ENCODE measurements around the gene NINJ2. TPM values are rescaled to one million over a fixed set of nuclear protein-coding genes. Genes with fewer than 3 reads are reported as not detected.
"Not testable (repeated sequence)": the region's sequence is repeated elsewhere in the genome, so short reads cannot be mapped to it uniquely, and the experiment has no call there.

Gene NINJ2
- 1 to 10 TPM in 3 of 4 donors, under 1 TPM in 1; 0.78 to 9.0 (median 5.2) TPM for total RNA-seq

GRCh38 chr12:663293-663871 lies at the start of gene NINJ2:
NINJ2 (minus strand) TSS chr12:663445; CDS start chr12:663360, 85 bp downstream.
- peak within 1 kb of the TSS in 1 of 2 donors; percentile 25 for H3K4me3 ChIP-seq
- H3K27me3 ChIP-seq, result no peaks in the 10 kb centered on the region
- H3K4me1 ChIP-seq, result peaks cover 0 to 20% (median 0%) of the 10 kb centered on the region in 3 donors
- H3K9me3 ChIP-seq, result no peaks in the 10 kb centered on the region
- TF ChIP-seq, protein P1, sequence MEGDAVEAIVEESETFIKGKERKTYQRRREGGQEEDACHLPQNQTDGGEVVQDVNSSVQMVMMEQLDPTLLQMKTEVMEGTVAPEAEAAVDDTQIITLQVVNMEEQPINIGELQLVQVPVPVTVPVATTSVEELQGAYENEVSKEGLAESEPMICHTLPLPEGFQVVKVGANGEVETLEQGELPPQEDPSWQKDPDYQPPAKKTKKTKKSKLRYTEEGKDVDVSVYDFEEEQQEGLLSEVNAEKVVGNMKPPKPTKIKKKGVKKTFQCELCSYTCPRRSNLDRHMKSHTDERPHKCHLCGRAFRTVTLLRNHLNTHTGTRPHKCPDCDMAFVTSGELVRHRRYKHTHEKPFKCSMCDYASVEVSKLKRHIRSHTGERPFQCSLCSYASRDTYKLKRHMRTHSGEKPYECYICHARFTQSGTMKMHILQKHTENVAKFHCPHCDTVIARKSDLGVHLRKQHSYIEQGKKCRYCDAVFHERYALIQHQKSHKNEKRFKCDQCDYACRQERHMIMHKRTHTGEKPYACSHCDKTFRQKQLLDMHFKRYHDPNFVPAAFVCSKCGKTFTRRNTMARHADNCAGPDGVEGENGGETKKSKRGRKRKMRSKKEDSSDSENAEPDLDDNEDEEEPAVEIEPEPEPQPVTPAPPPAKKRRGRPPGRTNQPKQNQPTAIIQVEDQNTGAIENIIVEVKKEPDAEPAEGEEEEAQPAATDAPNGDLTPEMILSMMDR (IDR thresholded peaks at IDR 0.05), result no peak
- TF ChIP-seq POLR2AphosphoS5 (IDR thresholded peaks at IDR 0.05), result no peak
- ATAC-seq, result peak; percentile 16
- H3K36me3 ChIP-seq, result no peaks in the 10 kb centered on the region
- H3K27ac ChIP-seq, result peak within 1 kb of the TSS in 3 of 4 donors; percentile 51 to 65 (median 64)
- WGBS, 2 donors (ENCODE audit: low coverage in 1 of 2), result 57 to 58% methylated on average over 6 to 14 of the region's 17 CpGs

- H3K27me3 ChIP-seq, result no peaks in the 10 kb centered on the region
- no peaks in the 10 kb centered on the region for H3K9me3 ChIP-seq
- no peaks in the 10 kb centered on the region for H3K36me3 ChIP-seq
- H3K27ac ChIP-seq, result no peak overlapping the region
- no peak for ATAC-seq
- 38 to 78% methylated on average over 8 of the region's 8 CpGs for WGBS, 2 donors (ENCODE audit: low coverage in 1 of 2)
- no peak overlapping the region for H3K4me3 ChIP-seq
- H3K4me1 ChIP-seq, result no peaks in the 10 kb centered on the region
- TF ChIP-seq, protein P1 (IDR thresholded peaks at IDR 0.05), result no peak
- TF ChIP-seq POLR2A (IDR thresholded peaks at IDR 0.05) (no peak), EP300 (IDR thresholded peaks at IDR 0.05) (no peak), POLR2AphosphoS5 (IDR thresholded peaks at IDR 0.05) (no peak)
Observed at GRCh38 chr12:712172-712863, 49.1 kb upstream of the NINJ2 start.

DNA sequence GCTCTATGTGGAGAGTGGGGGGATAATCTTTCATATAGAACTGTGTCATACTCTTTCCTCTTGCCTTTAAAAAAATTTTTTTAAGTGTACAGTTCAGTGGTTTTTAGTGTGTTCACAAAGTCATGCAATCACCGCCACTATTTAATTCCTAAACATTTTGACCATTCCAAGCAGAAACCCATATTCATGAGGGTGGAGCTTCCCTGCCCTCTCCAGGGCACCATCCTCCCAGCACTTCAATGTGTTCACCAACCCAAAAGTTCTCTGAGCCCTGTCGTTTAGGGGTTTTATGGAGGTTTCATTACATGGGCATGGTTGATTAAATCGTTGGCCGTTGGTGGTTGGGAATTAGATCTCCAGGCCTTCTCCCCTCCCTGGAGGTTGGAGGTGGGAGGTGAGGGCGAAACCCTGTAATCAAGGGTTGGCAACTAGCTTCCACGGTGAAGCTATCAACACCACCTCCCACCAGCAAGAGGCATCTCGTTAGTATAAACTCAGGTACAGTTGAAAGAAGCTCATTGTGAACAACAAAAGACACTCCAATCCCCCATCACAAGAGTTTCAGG lies 46.3 kb upstream of the NINJ2 start:
- Histone ChIP-seq H3K4me1 (no peaks in the 10 kb centered on the region), H3K4me3 (no peak overlapping the region), H3K27me3 (no peaks in the 10 kb centered on the region), H3K36me3 (no peaks in the 10 kb centered on the region), H3K27ac (no peak overlapping the region), H3K9me3 (no peaks in the 10 kb centered on the region)
- ATAC-seq, result no peak
- TF ChIP-seq POLR2A (IDR thresholded peaks at IDR 0.05) (no peak), POLR2AphosphoS5 (IDR thresholded peaks at IDR 0.05) (no peak), EP300 (IDR thresholded peaks at IDR 0.05) (no peak)
- TF ChIP-seq, protein P1 (IDR thresholded peaks at IDR 0.05), result no peak
- 79% methylated on average over 5 of the region's 7 CpGs for WGBS, 2 donors (ENCODE audit: low coverage in 1 of 2)

DNA sequence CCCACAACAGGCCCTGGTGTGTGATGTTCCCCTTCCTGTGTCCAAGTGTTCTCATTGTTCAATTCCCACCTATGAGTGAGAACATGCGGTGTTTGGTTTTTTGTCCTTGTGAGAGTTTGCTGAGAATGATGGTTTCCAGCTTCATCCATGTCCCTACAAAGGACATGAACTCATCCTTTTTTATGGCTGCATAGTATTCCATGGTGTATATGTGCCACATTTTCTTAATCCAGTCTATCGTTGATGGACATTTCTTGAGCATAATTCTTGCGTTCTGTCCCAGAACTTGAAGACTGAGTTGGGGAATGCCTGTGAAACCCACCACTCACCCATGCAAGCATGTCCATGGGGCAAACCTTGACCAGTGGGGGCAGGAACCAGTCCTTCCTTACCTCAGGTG lies 44.8 kb upstream of the NINJ2 start:
- not testable (repeated sequence) for H3K4me3 ChIP-seq, H3K27me3 ChIP-seq, H3K4me1 ChIP-seq, H3K9me3 ChIP-seq, H3K27ac ChIP-seq, H3K36me3 ChIP-seq, ATAC-seq
- 0% methylated on average over 1 of the region's 3 CpGs; no CpG with 5 or more reads in 1 of the 2 donors for WGBS, 2 donors (ENCODE audit: low coverage in 1 of 2)

GRCh38 chr12:704516-705242 lies 41.4 kb upstream of the NINJ2 start:
- no peaks in the 10 kb centered on the region for H3K4me1 ChIP-seq
- no peak for TF ChIP-seq EP300 (IDR thresholded peaks at IDR 0.05)
- TF ChIP-seq, protein P1 (IDR thresholded peaks at IDR 0.05), result no peak
- no peak for TF ChIP-seq POLR2A (IDR thresholded peaks at IDR 0.05)
- no peak for TF ChIP-seq POLR2AphosphoS5 (IDR thresholded peaks at IDR 0.05)
- no peaks in the 10 kb centered on the region for H3K27me3 ChIP-seq
- ATAC-seq, result no peak
- no peak overlapping the region for H3K4me3 ChIP-seq
- H3K36me3 ChIP-seq, result no peaks in the 10 kb centered on the region
- no peak overlapping the region for H3K27ac ChIP-seq
- 78 to 87% methylated on average over 4 to 5 of the region's 5 CpGs for WGBS, 2 donors (ENCODE audit: low coverage in 1 of 2)
- H3K9me3 ChIP-seq, result no peaks in the 10 kb centered on the region

Measured in gastroesophageal sphincter (tissue), 4 donors.